Body of pancreas (tissue), 4 donors: ENCODE results near the gene ST8SIA5.

Experiments
- POLR2A ChIP-seq, 3 donors: fragments of 450-650 bp; IDR thresholded peaks; one replicate each; pipeline ENCODE4 v1.6.1; 2016; ENCODE audit warnings: antibody characterized with exemption in 3 of 3, mild to moderate bottlenecking in 2 of 3
- TF ChIP-seq, protein P1 (sequence below), 7 experiments: fragments of 450-650 bp in 4 of 7; fragments of 200-600 bp in 3 of 7; sonication (generic) in 3 of 7; IDR thresholded peaks; one replicate each; pipeline ENCODE4 v1.5.1; 2016 to 2019; ENCODE audit warnings: antibody characterized with exemption in 7 of 7

DNA sequence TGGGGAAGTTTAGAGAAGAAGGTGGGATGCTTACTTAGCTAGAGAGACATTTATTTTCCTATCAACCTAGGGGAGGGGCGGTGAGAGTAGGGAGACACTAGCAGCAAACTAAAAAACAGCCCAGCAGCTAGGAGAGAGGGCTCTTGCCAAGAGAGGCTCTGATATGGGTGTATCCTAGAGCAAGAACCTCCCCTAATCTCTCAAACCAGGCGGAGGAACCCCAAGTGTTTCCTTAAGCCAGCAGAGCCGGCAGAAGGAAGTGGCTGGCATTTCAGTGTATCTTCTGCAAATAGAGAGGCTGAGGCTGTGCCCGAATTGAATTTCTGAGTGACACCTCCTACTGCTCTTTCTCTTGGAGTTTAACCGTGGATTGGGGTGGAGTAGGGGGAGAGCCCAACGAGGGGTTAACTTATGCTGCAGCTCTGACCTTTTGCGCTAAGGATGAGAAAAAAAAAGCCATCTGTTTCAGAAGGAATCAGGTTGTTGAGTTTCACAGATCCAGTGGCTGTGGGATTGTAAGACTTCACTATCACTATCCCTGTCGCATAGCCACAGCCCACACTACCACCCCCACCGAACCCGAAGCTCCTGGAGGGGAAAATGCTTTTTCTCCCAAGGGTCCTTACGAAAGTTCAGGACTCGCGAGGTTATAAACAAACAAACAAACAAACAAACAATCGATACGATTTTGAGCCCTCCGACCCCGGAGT lies 1.4 kb downstream of the ST8SIA5 start:
- no peak for TF ChIP-seq POLR2A (IDR thresholded peaks at IDR 0.05)
- TF ChIP-seq, protein P1, sequence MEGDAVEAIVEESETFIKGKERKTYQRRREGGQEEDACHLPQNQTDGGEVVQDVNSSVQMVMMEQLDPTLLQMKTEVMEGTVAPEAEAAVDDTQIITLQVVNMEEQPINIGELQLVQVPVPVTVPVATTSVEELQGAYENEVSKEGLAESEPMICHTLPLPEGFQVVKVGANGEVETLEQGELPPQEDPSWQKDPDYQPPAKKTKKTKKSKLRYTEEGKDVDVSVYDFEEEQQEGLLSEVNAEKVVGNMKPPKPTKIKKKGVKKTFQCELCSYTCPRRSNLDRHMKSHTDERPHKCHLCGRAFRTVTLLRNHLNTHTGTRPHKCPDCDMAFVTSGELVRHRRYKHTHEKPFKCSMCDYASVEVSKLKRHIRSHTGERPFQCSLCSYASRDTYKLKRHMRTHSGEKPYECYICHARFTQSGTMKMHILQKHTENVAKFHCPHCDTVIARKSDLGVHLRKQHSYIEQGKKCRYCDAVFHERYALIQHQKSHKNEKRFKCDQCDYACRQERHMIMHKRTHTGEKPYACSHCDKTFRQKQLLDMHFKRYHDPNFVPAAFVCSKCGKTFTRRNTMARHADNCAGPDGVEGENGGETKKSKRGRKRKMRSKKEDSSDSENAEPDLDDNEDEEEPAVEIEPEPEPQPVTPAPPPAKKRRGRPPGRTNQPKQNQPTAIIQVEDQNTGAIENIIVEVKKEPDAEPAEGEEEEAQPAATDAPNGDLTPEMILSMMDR (IDR thresholded peaks at IDR 0.05): no peak
